AG04449 (cell line): ENCODE data around the gene DNMT1.

Experiments
- CTCF ChIA-PET: fragments of 350-600 bp; formaldehyde crosslinking; extraction: SDS; loops from one replicate; lab custom pipeline; 2021; ENCODE audit warnings: antibody characterized with exemption; lab: Yijun Ruan, JAX
- POLR2A ChIA-PET: fragments of 400-600, 350-600 bp; formaldehyde crosslinking; extraction: SDS; loops from one replicate; lab custom pipeline; 2020; ENCODE audit warnings: antibody characterized with exemption, inconsistent platforms; lab: Yijun Ruan, JAX
- DNase-seq: peaks from one replicate; pipeline ENCODE4 v3.0.0-alpha.2; 2010; ENCODE audit warnings: low read depth, low spot score
- H3K4me3 ChIP-seq: 2 replicates; pipeline ENCODE4 v1.5.1; 2011; ENCODE audit warnings: low read depth, mild to moderate bottlenecking, control low read depth, low read length
- TF ChIP-seq, protein P1 (sequence below): IDR thresholded peaks from one replicate; pipeline ENCODE4 v1.5.1; 2011; ENCODE audit warnings: mild to moderate bottlenecking, moderate library complexity, low read length, control low read depth, inconsistent platforms; ENCODE audit not compliant: insufficient read depth; ENCODE audit errors: missing control alignments

The DNMT1 gene

DNA sequence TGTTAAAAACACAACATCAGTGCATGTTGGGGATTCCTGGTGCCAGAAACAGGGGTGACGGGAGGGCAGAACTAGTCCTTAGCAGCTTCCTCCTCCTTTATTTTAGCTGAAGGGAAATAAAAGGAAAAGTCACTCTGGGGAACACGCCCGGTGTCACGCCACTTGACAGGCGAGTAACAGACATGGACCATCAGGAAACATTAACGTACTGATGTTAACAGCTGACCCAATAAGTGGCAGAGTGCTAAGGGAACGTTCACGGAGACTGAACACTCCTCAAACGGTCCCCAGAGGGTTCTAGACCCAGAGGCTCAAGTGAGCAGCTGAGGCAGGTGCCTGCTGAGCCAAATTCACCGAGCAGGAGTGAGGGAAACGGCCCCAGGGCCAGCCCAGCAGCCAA, 61.2 kb downstream of the DNMT1 start:
- H3K4me3 ChIP-seq = no peak overlapping the region
- CTCF ChIA-PET = interaction anchor here (0.8 to 5.5 kb wide), 6 partner anchors 9 to 117 kb away, joined by 3 to 35 read pairs (median 4); no protein-coding TSS in a partner anchor
- TF ChIP-seq, protein P1, sequence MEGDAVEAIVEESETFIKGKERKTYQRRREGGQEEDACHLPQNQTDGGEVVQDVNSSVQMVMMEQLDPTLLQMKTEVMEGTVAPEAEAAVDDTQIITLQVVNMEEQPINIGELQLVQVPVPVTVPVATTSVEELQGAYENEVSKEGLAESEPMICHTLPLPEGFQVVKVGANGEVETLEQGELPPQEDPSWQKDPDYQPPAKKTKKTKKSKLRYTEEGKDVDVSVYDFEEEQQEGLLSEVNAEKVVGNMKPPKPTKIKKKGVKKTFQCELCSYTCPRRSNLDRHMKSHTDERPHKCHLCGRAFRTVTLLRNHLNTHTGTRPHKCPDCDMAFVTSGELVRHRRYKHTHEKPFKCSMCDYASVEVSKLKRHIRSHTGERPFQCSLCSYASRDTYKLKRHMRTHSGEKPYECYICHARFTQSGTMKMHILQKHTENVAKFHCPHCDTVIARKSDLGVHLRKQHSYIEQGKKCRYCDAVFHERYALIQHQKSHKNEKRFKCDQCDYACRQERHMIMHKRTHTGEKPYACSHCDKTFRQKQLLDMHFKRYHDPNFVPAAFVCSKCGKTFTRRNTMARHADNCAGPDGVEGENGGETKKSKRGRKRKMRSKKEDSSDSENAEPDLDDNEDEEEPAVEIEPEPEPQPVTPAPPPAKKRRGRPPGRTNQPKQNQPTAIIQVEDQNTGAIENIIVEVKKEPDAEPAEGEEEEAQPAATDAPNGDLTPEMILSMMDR = no peak
- DNase-seq = no peak
- POLR2A ChIA-PET = no interaction called here

DNA sequence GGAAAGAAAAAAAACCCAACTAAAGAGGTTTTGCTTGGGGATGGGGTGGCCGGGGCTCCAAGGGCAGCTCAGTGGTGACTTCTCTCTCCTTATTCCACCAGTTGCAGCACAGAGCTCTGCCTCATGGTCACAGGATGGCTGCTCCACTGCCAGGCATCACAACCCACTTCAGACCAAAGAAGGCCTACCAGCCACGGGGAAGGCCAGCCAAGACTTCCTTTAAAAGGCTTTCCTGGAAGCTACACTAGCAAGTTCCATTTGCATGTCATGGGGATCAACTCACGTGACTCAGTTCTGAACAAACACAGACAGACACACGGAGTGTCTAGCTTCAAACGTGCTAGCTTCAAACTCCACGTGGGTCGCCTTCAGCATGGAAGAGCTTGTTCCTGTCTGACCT, 61.8 kb downstream of the DNMT1 start:
- no peak for DNase-seq
- CTCF ChIA-PET = interaction anchor here (0.8 to 5.5 kb wide), 7 partner anchors 10 to 203 kb away, joined by 3 to 35 read pairs (median 4); no protein-coding TSS in a partner anchor
- POLR2A ChIA-PET = no interaction called here
- H3K4me3 ChIP-seq = no peak overlapping the region
- TF ChIP-seq, protein P1 = no peak

DNA sequence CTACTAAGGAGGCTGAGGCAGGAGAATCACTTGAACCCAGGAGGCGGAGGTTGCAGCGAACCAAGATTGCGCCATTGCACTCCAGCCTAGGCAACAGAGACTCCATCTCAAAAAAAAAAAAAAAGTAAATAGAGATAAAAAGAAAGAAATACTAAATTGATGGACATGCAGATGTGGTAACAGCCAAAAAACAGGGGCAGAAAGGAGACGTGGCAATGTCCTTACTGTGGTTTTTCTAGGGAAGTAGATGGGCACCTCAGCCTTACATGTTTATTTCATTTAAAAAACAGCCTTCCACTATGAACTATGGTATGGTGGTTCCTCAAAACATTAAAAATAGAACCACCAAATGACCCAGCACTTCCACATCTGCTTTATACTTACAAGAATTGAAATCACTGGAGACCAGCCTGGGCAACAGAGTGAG, 68.5 kb downstream of the DNMT1 start:
- H3K4me3 ChIP-seq = no peak overlapping the region
- no peak for DNase-seq
- CTCF ChIA-PET = interaction anchor here (0.8 kb wide), 1 partner anchor 119 kb away, joined by 4 read pairs; no protein-coding TSS in a partner anchor
- TF ChIP-seq, protein P1 = no peak
- POLR2A ChIA-PET = no interaction called here

DNA sequence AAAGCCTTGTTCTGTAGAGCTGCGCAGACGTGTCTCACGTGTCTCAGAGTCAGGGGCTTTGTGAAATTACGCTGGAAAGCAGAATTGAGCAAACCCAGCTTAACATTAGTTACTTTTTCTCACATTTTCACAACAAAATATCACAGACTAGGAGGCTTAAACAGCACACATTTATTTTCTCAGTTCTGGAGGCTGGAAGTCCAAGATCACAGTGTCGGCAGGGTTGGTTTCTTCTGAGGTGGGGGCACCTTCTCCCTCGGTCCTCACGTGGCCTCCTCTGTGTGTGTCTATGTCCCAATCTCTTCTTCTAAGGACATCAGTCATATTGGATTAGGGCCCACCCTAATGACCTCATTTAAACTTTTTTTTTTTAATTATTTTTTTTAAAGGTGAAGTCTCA, 70.3 kb downstream of the DNMT1 start:
- no peak overlapping the region for H3K4me3 ChIP-seq
- TF ChIP-seq, protein P1 = no peak
- POLR2A ChIA-PET = no interaction called here
- DNase-seq = no peak
- CTCF ChIA-PET = interaction anchor here (0.7 kb wide), 1 partner anchor 125 kb away, joined by 3 read pairs; no protein-coding TSS in a partner anchor

DNA sequence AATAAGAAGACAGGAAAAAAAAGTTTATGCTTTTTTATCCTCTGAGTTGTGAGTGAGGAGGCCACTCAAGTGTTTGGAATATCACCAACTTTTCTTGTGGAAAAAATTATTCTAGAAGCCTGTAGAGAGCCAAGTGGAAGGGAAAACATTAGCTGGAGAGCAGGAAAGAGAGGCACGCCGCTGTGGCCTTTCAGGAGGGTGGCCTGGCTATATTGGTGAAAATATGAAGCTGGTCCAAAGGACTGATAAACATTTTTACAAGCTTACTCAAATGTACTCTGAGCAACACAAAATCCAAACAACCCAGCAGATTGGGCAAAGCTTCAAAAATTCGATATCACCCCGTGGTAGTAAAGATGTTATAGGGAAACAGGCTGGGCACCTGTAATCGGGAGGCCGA, 72.7 kb downstream of the DNMT1 start:
- ChIA-PET CTCF (interaction anchor here (0.6 to 7.0 kb wide), 9 partner anchors 9 to 200 kb away, joined by 3 to 93 read pairs (median 10); partner anchors contain the start of genes MRPL4, P2RY11 and PPAN), POLR2A (no interaction called here)
- no peak for DNase-seq
- H3K4me3 ChIP-seq = no peak overlapping the region
- TF ChIP-seq, protein P1 = no peak

DNA sequence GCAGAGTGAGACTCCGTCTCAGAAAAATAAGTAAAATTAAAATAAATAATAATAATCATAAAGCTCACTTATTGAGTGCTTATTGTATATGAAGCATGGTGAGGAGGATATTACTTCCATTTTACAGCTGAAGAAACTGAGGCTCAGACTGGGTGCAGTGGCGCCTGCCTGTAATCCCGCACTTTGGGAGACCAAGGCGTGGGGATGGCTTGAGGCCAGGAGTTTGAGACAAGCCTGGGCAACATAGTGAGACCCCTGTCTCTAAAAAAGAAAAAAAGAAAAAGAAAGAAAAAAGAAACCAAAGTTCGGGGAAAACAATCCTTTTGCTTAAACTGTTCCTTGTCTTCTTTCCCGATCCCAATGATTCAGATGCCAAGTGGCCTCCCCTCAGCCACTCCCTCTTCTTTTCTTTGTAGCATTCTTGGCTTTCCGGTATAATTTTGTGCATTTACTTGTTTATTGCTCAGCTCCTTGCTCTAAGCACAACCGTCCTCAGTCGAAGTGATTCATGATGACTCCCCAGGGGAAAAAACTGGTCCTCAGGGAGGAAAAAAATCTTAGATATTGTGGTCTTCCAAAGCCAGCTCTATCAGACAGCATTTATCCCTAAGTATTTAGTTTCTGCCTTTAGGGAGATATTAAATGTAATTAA, 74.1 kb downstream of the DNMT1 start:
- H3K4me3 ChIP-seq = no peak overlapping the region; the same call in 1 of the 2 replicates
- TF ChIP-seq, protein P1 = no peak
- peak; percentile 55 for DNase-seq
- POLR2A ChIA-PET = interaction anchor here (0.6 to 1.3 kb wide), 3 partner anchors 11 to 112 kb away, joined by 3 to 4 read pairs (median 3); no protein-coding TSS in a partner anchor
- CTCF ChIA-PET = interaction anchor here (1.0 to 7.0 kb wide), 16 partner anchors 8 to 295 kb away, joined by 3 to 93 read pairs (median 4); partner anchors contain the start of genes CDC37, MRPL4, P2RY11 and PPAN
